ENCODE data around the gene PCGF3.

The PCGF3 gene

GRCh38 chr4:786074-786741 lies 80.6 kb downstream of the PCGF3 start:
- DNase-seq = no peak

GRCh38 chr4:786861-787300 lies 81.2 kb downstream of the PCGF3 start:
- DNase-seq = no peak

- DNase-seq = no peak
Measured at GRCh38 chr4:787561-787981, 81.9 kb downstream of the PCGF3 start.

GRCh38 chr4:788006-788635 lies 82.5 kb downstream of the PCGF3 start:
- no peak for DNase-seq

- DNase-seq = no peak
Measured at GRCh38 chr4:788636-789297, 83.1 kb downstream of the PCGF3 start.

GRCh38 chr4:789571-790465 lies 84.2 kb downstream of the PCGF3 start:
- no peak for DNase-seq

GRCh38 chr4:790466-790820 lies 84.8 kb downstream of the PCGF3 start:
- no peak for DNase-seq

GRCh38 chr4:791252-791897 lies 85.7 kb downstream of the PCGF3 start:
- DNase-seq = no peak

GRCh38 chr4:791898-792625 lies 86.4 kb downstream of the PCGF3 start:
- DNase-seq = no peak

GRCh38 chr4:792626-793092 lies 87.0 kb downstream of the PCGF3 start:
- DNase-seq = no peak

- no peak for DNase-seq
Measured at GRCh38 chr4:793093-793861, 87.6 kb downstream of the PCGF3 start.

- DNase-seq = no peak
Measured at GRCh38 chr4:793941-794621, 88.4 kb downstream of the PCGF3 start.

GRCh38 chr4:794900-795725 lies 89.5 kb downstream of the PCGF3 start:
- DNase-seq = no peak

GRCh38 chr4:795726-796119 lies 90.1 kb downstream of the PCGF3 start:
- no peak for DNase-seq

- no peak for DNase-seq
Measured at GRCh38 chr4:796206-796605, 90.6 kb downstream of the PCGF3 start.

GRCh38 chr4:797066-797465 lies 91.4 kb downstream of the PCGF3 start:
- DNase-seq = no peak

- DNase-seq = no peak
Measured at GRCh38 chr4:801436-802124, 95.9 kb downstream of the PCGF3 start.

GRCh38 chr4:803884-804283 lies 98.3 kb downstream of the PCGF3 start:
- DNase-seq = no peak

- DNase-seq = no peak
Measured at GRCh38 chr4:804804-805203, 99.2 kb downstream of the PCGF3 start.

All from HCEC 1CT (cell line).